RPMI8226 (cell line): ENCODE measurements around the gene CSTPP1.

Experiments used
- DNase-seq: peaks from one replicate; pipeline ENCODE4 v3.0.0-alpha.2; 2015

CSTPP1 gene

GRCh38 chr11:47147250-47147649 lies 210.7 kb downstream of the CSTPP1 start:
- no peak for DNase-seq

- no peak for DNase-seq
These were observed 211.1 kb downstream of the CSTPP1 start for GRCh38 chr11:47147681-47148080.

GRCh38 chr11:47148270-47148669 lies 211.7 kb downstream of the CSTPP1 start:
- DNase-seq: no peak

GRCh38 chr11:47148903-47149531 lies 212.5 kb downstream of the CSTPP1 start:
- no peak for DNase-seq

GRCh38 chr11:47149782-47150181 lies 213.2 kb downstream of the CSTPP1 start:
- DNase-seq: no peak

- no peak for DNase-seq
These were observed 215.8 kb downstream of the CSTPP1 start for GRCh38 chr11:47152126-47152952.

GRCh38 chr11:47152953-47153950 lies 216.7 kb downstream of the CSTPP1 start:
- DNase-seq: peak; percentile 71

GRCh38 chr11:47154616-47155570 lies 218.3 kb downstream of the CSTPP1 start:
- no peak for DNase-seq

GRCh38 chr11:47155879-47156278 lies 219.3 kb downstream of the CSTPP1 start:
- no peak for DNase-seq

- no peak for DNase-seq
These were observed 219.8 kb downstream of the CSTPP1 start for GRCh38 chr11:47156333-47156732.

GRCh38 chr11:47156951-47157350 lies 220.4 kb downstream of the CSTPP1 start:
- DNase-seq: no peak

GRCh38 chr11:47157805-47158204 lies 221.2 kb downstream of the CSTPP1 start:
- no peak for DNase-seq

- DNase-seq: no peak
These were observed 221.7 kb downstream of the CSTPP1 start for GRCh38 chr11:47158242-47158641.

GRCh38 chr11:47160753-47161133 lies 224.2 kb downstream of the CSTPP1 start:
- no peak for DNase-seq

- peak; percentile 78 for DNase-seq
These were observed 224.7 kb downstream of the CSTPP1 start for GRCh38 chr11:47161134-47161854.

GRCh38 chr11:47161890-47162289 lies 225.3 kb downstream of the CSTPP1 start:
- DNase-seq: no peak

- no peak for DNase-seq
These were observed 225.9 kb downstream of the CSTPP1 start for GRCh38 chr11:47162426-47162825.

GRCh38 chr11:47163193-47163592 lies 226.6 kb downstream of the CSTPP1 start:
- no peak for DNase-seq

- DNase-seq: no peak
These were observed 227.3 kb downstream of the CSTPP1 start for GRCh38 chr11:47163898-47164297.

- no peak for DNase-seq
These were observed 227.8 kb downstream of the CSTPP1 start for GRCh38 chr11:47164321-47164720.

GRCh38 chr11:47165253-47165840 lies 228.8 kb downstream of the CSTPP1 start:
- DNase-seq: no peak
